ENCODE measurements around the gene UBXN1.
A peak's percentile ranks its signal among the peaks of the same experiment; 100 is the strongest.

UBXN1 gene, protein sequence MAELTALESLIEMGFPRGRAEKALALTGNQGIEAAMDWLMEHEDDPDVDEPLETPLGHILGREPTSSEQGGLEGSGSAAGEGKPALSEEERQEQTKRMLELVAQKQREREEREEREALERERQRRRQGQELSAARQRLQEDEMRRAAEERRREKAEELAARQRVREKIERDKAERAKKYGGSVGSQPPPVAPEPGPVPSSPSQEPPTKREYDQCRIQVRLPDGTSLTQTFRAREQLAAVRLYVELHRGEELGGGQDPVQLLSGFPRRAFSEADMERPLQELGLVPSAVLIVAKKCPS

DNA sequence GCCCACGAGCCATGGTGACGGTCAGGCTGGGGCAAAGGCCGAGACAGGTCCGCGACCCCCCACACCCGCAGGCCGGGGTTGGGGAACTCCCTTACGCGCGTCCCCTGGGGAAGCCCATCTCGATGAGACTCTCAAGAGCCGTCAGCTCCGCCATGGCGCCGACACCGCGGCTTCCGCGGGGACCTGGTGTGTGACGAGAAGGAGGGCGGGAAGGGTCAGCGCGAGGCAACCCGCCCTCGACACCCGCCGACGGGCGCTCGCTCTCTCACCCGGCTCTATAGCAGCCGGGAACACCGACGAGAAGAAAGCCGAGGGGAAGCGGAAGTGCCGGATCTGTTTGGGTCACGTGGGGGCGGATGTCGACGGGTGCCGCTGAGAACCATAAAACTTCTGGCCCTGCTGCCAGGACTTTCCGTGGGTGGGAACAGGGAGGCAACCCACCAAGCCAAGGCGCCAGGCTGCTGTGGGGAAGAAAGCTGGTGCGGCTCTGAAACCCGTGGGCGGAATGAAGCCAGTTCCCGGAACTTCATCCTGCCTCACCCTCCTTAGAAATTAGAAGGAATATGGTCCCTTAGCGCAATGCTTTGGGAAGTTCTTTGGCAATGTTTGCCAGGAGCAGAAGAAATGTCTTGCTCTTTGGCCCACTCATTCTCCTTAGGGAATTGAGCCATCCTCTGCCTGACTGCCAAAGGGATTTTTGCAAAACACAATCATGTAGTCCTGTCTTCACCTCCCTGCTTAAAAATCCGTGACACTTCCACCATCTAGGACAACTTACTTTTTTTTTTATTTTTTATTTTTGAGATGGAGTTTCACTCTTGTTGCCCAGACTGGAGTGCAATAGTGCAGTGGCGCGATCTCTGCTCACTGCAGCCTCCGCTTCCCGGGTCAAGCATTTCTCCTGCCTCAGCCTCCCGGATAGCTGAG is at the start of gene UBXN1:
Gene UBXN1, minus strand, starts transcription at position 304 of the 927 bp plus-strand sequence. Its CDS starts 150 bp downstream, at position 154.
- no peak for FAIRE-seq

DNA sequence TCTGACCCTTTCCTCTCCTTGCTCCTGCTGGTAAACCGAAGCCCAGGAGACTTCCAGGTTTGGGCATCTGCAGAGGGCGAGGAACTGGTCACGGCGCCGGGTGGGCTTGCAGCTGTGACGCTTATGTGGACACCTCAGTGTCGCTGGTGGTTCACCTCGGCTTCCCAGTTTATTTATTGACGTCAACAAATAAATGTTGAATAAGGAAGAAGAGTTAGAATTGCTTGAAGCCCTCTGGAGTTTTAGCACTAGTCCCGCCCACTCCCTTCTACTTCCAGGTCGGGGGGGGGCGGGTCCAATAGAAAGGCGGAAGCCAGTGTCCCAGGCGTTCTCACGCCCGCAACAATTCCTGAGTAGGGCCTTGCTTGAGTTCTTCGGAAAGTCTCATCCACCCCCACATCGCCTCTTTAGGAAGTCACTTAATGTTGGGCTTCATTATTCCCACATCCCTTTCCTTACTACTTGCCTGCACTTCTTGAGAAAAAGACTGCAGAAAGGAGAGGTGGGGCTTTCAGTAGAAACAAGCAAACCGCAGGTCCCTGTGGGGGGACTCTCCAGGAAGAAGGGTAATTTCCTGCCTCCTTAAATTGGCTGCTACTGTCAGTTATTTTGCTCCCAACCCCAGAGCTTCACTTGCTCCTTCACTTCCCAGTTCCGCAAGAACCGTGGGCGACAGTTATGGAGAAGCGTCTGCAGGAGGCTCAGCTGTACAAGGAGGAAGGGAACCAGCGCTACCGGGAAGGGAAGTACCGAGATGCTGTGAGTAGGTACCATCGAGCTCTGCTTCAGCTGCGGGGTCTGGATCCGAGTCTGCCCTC is 49.5 kb upstream of the UBXN1 start, which contains the start of gene TTC9C:
Gene TTC9C, plus strand, starts transcription at position 316 of the 818 bp plus-strand sequence. Its CDS starts 363 bp downstream, at position 679.
- no peak for FAIRE-seq

DNA sequence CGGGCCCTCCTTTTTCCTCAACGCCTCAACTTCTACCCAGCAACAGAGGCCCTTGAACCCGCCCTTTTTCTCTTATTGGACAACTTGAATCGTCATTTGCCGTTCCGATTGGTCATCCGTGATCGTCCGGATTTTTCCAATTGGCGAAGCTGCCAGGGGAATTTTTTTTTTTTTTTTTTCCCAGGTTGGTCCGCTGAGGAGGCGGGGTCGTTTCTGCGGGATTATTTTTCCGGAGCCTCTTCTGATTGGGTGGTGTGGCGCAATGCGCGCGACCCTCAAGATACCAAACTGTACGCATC is 48.9 kb upstream of the UBXN1 start:
- FAIRE-seq = peak; percentile 72

DNA sequence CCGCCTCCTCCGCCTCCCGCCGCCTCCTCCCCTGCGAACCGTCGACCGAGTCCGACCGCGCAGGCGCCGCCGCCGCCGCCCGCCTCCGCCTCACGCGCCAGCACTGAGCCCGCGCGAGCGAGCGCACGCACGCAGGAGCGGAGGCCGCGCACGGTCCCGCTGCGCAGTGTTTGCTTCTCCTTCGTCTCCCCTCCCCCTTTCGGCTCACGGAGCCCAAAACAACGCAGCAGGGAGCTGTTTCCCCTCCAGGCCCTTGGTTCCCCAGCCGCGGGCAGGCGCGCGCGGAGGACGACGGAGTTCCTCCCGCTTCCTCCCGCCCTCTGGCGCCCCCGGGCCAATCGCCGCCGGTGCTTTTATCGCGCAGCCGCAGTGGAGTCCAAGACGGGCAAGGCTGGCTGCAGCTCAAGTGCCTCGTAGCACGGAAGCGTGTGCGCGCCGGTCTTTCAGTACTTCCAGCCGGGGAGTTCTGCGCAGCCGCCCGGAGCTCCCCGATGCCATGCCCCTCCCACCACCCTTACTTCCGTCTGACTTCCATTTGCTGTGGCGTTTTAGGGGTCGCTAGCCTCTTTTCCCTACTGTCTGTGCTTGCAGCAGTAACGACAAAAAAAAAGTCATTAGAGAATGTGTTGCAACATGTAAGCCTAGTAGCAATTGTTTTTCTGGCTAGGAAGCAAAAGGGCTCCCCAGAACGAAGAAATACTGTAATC is 48.4 kb upstream of the UBXN1 start, which contains the start of gene HNRNPUL2:
Gene HNRNPUL2, minus strand, starts transcription at position 293 of the 707 bp plus-strand sequence. CDS start 301 bp downstream, outside the sequence.
- no peak for FAIRE-seq

DNA sequence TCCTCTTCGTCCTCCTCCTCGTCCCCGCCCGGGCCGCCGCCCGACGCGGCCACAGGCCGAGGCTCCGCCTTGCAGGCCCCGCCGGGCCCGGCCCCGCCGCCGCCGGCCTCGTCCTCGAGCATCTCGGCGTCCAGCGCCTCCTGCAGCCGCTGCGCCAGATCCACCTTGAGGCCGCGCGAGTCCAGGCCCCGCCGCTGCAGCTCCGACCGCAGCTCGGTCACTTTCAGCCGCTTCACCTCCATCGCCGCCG is 48.0 kb upstream of the UBXN1 start:
- no peak for FAIRE-seq

DNA sequence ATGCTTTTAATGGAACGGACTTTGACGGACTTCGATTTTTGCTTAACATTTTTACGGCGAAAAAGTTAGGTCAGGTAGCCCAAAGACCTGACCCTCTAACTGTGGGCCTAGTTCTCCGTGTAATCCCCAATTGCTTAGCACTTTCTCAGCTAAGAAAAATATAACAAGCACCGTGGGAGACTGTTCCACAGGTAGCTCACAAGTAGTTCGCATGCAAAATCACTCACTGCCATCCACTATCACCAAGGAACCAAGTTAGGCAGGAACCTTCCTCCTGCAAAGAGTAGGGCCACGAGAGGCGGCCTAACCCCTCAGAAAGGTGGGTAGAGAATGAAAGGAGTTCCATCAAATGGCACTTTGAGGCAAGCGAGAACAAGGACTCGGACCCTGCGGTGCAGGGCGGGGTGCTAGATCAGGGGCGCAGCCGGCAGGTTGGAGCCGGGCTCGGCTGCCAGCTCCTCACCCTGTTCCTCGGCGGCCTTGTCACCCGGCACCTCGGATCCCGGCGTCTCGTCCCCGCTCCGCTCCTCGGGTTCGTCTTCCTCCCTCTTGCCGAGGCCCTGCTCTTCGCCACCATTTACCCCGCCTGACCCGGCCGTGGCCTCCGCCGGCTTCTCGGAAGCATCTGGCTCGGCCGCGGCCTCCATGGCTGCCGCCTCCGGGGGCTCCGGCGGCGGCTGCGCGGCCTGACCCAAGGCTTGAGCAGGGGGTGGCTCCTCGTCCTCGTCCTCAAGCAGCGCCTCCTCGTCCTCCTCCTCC is 47.5 kb upstream of the UBXN1 start:
- FAIRE-seq = no peak

DNA sequence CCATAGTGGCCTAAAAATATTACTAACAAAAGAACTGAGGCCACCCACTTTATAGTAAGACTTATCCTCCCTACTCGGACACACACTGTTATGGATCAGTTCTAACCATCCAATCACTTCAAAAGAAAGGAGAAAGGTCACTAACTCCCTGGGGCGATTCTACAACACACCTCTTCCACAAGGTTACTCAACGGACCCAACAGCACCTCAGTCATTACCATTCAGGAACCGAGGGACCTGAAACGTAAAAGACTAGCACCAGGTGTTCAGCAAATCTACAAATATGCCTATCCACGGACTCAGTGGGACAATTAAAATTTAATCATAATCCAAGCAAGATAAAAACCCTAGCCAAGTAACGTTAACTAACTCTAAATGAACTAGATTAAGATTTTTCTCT is 46.8 kb upstream of the UBXN1 start:
- no peak for FAIRE-seq

DNA sequence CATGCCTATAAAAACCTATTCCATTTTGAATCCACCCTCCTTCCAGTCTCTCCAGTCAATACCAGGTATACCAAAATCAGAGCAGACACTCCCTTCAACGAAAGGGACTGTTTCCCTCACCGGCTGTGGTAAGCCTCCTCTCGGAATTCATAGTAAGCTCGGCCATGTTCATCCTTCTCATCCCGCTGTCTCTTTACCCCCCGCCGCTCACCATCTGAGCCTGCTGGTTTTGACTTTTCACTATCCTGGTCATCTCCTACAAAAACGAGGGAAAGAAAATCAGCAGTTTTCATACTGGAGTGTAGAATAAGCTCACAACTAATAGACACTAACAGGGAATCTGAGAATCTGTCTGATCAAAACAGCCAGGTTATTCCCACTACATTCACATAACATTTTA is 45.3 kb upstream of the UBXN1 start:
- no peak for FAIRE-seq

DNA sequence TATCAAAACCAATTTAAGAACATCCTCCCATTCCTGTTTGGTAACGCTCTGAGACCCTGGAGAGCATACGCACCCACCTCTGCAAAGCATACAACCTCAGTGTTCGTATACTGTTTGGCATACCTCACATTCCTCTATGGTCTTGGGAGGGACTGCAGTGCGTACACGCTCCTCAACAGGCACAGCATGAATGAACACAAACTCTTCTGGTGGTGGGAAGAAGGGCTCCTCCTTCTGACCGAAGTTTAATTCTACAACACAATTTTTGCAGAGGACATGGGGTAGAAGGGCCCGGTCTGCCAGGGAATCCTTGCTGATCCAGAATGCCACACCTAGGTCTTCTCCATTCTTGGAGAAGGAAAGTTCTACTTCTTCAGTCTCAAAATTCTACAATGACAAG is 43.1 kb upstream of the UBXN1 start:
- no peak for FAIRE-seq

DNA sequence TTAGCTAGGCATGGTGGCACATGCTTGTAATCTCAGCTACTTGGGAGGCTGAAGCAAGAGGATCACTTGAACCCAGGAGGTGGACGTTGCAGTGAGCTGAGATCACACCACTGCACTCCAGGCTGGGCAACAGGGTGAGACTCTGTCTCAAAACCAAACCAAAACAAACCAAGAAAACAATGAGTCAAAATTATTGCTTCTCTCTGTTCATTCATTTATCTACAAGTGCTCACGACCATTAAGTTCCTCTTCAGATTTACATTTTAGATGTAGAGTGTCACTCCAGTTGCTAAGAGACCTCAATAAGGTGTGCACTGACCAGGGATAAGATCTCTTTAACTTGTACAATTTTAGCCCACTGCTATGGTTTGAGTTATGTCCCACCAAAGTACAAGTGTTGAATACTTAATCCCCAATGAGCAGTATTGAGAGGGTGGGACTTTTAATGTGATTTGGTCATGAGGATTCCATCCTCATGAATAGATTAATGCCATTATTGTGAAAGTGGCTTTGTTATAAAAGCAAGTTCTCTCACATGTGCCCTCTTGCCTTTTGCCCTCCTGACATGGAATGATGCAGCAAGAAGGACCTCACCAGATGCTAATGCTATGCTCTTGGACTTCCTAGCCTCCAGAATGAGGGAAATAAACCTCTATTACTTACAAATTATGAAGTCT is 40.6 kb upstream of the UBXN1 start:
- no peak for FAIRE-seq

DNA sequence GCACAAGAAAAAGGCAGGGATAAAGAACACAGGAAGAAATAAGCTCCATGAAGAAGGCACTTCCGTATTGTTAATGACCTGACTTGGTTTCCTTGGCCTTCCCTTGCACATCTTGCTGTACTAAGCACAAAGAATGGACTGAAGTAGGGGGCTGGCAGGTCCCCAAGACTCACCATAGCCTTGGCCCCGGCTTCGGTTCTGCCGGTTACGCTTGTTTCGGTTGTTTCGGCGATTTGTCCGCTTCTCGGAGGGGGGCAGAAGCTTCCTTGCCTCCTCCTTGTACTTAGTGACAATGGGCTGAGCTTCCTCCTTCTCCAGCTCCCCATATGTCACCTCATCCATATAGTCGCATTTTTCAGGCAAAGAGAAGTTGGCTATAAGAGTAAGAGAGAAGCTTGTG is 37.9 kb upstream of the UBXN1 start:
- FAIRE-seq = no peak

DNA sequence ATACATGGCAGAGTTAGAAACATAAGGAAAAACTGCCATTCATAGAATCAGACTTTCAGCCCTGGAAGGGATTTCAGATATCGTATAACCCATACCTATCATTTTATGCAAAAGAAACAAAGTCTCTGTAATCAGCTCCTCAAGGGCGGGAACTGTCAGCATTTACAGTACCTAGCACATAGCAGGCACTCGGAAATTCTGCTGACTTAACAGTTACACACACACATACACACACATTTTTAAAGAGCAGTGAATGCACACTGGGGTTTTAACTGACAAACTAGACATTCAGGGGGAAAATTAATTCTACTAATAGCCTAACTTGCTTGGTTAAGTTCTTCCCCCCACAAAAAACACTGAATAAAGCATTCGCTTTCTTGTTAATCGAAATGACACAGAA is 37.3 kb upstream of the UBXN1 start:
- no peak for FAIRE-seq

DNA sequence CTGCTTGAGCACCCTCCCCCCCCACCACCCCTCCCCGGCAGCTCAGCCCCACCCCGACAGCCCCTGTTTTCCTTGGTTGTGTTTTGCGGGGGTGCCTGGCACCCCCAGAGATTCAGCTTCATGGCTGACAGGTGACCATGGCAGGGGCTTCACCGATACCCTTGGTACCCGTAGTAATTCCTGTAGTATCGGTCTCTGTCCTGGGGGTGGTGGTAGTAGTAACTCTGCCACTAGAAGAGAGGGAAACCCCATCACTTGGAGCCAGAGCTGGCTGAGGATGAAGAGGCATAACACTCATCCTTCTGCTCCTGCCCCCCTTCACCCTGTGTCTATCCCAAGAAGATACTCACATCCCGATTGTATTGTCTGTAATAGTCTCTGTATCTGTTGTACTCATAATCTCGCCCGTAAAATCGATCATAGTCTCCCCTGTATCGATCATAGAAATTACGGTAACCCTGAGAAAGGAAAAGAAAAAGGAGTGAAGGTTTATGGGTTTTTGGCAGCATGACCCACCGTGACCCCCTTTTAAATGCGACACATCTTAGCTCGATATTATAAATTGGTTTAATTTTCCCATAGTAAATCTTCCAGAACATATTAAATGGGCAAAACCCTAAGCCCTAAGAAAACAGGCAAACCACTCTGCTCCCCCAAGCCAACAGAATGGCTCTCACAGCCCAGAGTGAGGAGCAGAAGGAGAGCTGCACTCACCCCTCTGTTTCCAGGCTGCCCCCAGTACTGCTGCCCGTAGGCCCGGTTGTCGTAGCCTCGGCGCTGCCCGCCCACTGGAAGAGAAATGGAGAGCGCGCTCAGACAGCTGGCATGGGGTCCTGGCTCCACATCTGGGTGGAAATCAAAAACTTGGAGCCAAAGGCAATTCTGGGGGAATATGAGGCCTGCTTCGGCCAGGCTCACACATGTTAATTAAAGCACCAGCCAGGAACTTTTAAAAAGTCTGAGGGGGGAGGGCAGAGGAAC is 36.6 kb upstream of the UBXN1 start:
- FAIRE-seq = no peak

DNA sequence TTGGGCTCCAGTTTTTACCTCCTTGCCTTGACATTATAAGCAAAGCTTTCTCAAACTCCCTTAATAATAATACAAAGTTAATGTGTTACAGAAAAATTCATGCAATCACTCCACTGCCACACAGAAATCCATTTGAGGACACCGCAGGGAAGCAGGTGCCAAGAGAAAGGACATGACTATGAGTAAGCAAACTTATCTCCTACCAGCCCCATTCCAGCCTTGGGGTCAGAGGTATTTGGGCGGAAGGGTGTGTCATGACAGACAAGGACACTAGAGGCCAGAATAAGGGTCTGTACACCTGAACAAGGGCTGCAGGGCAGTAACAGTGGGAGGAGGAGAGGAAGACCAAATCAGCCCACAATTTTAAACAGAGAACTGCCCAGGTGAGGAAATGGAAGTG is 34.5 kb upstream of the UBXN1 start:
- FAIRE-seq = no peak

DNA sequence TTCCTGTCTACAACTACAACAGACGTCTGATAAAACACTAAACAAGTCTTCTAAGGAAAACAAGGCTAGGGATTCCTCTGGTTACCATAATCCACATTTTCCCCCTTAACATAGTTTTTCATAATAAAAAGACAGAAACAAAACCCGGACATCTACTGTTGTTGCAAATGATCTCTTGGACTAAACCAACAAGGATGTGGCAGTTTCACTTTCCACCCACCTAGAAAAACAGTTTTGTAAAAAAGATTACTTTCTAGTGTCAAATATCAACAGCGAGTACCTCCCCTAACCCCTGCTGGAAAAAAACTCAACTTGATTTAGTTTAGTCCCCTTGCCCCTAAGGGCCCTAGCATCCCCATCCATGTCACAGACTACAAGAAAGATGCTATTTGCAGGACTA is 34.0 kb upstream of the UBXN1 start:
- FAIRE-seq = no peak

DNA sequence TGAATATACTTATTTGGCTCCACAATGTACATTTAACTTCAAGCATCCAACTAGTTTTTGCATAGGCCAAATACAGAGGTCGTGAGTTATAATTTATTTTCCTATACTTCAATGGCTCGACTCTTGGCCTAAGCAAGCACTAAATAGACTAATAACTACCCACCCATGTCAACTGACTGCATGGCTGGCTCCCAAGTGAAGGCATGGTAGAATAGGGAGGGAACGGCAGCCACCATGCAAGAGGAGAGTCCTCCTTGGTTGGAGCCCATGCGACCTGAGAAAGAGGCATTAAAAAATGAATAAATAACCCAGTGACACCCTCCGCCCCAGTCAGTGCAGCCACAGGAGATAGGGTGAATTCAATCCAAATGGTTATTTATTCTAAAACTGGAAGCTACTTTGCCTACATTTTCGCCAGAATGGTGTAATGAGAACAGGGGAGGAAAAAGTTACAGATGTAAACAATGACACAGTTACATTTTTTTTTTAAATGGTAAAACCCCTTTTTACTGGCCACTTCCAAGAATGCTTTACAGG is 33.5 kb upstream of the UBXN1 start:
- no peak for FAIRE-seq

DNA sequence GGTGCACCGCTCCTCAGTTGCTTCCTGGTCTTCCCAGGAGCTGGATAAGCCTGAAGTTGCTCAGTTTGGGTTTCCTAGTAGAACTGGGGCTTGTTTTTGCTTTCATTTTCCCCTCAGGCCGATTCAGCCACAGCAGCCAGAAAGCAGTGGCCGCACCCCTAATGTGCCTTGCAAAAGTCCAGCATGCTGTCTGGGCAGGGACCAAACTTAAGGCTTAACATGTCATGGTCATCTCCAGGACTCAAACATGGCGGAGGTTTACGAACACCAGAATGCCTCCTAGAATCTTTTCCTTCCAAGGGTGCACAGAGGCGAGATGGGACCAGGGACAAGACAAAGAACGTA is 31.1 kb upstream of the UBXN1 start:
- FAIRE-seq = no peak

DNA sequence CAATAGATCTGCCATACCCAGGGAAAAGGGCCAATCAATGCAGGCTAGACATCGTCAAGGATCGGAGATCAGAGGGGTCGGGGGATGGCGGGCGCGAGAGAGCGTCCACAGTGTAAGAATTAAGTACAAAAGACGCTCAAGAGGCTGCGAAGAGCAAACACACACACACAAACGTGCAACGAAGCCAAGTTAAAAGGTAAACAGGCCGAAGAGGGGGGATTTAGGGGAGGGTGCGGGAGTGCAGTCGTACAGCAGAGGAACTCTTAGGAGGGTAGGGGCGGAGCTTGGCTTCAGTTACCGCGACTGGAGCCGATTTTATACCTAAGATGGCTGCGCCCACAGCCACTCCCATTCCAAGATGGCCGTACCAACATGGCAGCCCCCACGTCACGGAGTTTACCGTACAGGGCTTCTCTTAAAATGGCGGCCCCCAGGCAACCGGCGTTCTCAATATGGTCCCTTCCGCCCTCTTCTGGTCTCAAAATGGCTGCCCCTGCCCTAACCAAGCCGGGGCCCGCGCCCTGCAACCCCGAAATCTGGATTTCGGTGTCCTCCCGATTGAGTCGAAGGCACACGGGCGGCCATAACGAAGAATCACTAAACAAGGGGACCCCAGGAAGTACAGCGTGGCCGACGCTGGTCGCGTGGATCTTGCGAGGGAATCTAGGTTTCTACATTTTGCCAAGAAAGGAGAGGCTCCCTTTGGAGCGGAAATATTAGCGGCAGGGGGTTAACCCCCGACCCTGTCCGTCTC is 30.6 kb upstream of the UBXN1 start:
- FAIRE-seq = no peak

DNA sequence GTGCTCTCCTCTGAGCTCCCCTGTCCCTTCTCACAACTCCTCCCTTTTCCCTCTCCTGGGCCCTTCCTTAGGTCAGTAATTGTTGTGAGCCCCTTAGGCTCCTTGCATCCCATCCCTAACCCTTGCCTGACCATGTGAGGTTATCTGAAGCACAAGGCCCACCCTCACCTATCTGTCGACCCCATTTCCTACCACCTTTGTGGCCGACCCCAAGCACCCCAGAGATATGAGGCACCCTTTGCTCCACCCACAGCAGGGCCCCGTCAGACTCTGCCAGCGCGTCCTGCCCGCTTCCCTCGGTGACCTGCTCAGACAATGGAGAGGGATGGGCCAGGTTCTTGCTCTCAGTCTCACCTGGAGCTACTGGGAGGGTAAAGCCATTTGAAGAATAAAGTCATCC is 29.9 kb upstream of the UBXN1 start:
- FAIRE-seq = no peak

Data from islet of Langerhans (tissue), 1 donor.